Ecto neural progenitor cell (in vitro differentiated cells): ENCODE measurements around the gene RND1.

Experiments
- DNase-seq: peaks from one replicate; pipeline ENCODE4 v3.0.0-alpha.2; 2018; ENCODE audit warnings: low spot score

The RND1 gene

DNA sequence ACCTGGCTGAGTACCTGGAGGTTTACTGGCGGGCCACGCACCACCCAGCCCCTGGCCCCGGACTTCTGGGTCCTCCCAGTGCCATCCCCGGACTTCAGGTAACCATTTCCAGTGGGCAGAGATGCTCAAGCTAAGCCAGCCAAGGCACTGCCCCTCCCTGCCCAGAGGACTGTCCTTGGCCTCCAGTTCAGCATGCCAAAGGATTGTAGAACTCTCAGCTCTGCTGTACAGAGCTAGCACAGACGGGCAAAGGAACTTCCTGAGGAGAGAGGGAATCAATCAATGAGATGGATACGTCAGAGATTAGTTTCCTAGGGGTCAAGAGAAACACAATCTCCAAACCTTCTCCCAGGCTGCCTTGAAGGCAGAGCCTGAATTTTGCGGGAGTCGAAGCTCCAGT, 38.6 kb downstream of the RND1 start:
- DNase-seq: no peak

GRCh38 chr12:48826209-48826855, 39.3 kb downstream of the RND1 start:
- no peak for DNase-seq

GRCh38 chr12:48824905-48825304, 40.8 kb downstream of the RND1 start:
- no peak for DNase-seq

DNA sequence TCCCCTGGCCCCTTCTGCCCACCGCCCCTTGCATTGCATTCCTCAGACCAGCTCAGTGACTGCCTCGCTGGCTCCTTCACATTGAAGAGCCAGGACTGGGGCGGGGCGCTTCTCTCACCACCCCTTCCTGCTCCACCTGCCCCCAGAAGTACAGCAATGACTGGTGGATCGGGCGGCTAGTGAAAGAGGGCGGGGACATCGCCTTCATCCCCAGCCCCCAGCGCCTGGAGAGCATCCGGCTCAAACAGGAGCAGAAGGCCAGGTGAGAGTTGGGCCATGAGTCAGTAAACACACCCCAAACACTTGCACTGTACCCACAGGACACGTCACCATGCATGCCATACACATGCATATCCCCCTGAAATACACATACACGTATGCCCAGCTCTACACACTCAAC, 41.6 kb downstream of the RND1 start:
- no peak for DNase-seq

GRCh38 chr12:48823281-48823680, 42.4 kb downstream of the RND1 start:
- no peak for DNase-seq

GRCh38 chr12:48822711-48823110, 43.0 kb downstream of the RND1 start:
- DNase-seq: no peak

DNA sequence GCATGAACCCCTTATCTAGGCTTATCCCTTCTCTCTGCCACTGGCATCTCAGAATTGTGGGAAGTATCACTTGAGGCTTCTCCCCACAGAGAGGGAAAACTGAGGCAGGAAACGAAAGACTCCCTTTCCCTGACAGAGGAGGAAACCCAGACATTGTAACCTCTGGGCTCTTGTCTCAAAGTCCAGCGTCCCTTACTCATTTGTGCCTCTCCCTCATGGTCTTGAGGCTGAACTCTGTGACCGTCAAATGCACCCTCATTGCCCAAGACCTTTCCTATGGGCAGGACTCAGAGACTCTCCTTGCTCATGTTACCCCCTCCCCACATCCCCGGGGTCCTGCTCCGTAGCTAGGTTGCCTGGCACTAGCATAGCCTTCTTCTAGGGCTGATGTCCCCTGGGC, 43.5 kb downstream of the RND1 start:
- no peak for DNase-seq

DNA sequence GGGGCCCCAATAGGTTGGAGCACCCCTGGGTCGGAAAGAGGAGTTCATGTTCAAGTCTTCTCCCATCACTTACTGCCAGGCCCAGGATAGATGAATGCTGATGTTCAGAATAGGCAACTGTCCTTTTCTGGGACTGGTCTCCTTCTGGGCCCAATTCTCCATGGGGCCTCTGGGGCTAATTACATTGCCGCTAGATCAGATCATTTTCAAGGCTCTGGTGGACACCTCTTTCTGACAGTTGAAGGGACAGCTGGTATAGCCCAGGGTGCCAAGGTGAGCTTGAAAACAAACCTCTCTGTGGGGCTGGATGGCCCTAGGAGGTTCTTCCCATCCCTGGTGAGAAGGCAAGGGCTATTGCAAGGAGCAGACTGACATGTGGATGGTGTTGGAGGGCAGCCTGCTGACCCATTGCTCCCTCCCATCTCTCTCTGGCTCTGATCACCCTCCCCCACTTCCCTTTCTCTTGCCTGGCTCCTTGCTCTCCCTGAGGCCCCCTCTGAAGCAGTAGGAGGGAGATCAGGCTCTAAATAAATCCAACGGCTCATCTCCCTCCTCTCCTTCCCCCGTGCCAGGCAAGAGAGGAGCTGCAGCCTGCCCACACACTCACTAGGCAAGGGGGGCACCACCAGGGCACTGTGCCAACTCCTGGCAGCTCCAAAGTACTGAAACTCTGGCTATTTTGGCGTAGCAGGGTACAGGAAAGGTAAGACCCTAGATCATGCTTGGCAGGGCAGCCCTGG, 45.5 kb downstream of the RND1 start:
- no peak for DNase-seq

DNA sequence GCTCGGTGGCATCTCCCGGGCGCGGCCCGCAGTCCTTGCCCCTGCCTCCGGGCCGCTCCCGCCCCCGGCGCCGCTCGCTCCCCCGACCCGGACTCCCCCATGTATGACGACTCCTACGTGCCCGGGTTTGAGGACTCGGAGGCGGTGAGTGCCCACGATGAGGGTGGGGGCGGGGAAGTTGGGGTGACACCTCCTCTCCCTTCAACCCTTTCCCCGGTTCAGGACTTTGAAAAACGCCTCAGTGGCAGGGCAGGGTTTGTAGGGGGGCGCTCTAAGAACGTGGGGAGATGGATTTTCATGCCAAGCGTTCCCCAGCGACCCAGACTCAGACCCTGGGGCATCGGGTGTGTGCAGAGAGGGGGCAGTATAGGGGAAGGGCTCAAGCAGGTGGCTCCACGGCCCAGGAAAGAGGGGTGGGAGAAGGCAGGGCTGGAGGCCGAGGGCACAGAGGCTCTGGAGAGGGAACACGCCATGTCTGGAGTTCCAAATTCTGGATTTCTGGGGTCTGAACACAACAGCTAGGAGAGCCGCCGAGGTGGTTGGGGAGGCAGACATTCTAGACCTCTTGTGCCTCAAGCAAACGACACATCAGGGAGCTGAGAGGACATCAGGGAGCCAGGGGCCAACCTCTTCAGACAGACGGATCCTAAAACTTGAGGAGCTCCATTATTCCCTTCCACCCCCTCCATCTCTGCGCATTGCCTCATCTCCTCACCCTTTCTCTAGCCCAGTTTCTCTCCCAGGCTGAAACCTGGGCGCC, 46.7 kb downstream of the RND1 start:
- no peak for DNase-seq

- peak; percentile 94 for DNase-seq
These were observed 47.5 kb downstream of the RND1 start, which contains the start of gene CACNB3 for GRCh38 chr12:48817873-48818830. TSS of gene CACNB3 (plus strand) at chr12:48818496. CDS start at chr12:48818930, 434 bp downstream.

- DNase-seq: no peak
These were observed 49.4 kb downstream of the RND1 start for GRCh38 chr12:48816143-48816854.

DNA sequence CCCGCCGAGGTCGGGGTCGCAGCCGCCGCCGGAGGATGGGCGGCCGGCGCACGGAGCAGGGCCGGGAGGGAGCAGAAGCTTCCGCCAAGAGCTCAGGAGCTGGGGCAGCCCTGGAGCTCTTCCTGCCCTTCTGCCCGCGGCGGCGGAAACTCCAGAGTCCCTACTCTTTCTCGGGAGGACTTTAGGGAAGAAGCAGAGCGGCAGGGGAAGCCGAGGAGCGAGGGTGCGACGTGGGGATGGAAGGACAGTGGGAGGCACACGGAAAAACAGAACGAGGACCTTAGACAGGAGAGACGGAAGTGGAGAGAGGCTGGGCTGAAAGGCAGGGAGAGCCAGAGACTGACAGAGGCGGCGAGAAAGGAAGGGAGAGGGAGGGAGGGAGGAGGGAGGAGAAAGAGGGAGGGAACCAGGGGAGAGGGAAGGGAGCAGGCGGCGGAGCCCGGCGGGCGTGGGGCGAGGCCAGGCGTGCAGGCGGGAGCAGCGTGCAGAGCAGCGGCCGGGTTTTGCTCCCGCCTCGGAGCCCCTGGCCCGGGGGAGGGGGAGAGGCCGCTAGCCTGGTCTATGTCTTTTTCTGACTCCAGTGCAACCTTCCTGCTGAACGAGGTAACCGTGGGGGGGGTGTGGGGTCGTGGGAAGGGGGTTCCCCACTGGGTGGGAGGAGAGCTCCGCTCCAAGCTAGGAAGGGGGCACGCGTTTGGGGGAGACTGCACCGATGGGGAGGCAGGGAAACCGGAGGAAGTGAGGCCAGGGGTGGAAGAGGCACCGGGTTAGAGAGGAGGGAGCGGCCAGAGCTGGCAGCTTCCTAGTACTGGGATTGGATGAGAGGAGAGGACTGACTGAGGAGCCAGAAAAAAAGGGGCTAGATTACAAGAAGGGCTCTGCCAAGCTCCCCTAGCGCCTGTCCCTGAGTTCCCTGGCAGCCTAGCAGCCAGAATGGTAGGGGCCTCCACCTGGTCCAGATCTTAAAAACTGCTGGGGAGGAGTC, 50.3 kb downstream of the RND1 start:
- DNase-seq: peak; percentile 90

DNA sequence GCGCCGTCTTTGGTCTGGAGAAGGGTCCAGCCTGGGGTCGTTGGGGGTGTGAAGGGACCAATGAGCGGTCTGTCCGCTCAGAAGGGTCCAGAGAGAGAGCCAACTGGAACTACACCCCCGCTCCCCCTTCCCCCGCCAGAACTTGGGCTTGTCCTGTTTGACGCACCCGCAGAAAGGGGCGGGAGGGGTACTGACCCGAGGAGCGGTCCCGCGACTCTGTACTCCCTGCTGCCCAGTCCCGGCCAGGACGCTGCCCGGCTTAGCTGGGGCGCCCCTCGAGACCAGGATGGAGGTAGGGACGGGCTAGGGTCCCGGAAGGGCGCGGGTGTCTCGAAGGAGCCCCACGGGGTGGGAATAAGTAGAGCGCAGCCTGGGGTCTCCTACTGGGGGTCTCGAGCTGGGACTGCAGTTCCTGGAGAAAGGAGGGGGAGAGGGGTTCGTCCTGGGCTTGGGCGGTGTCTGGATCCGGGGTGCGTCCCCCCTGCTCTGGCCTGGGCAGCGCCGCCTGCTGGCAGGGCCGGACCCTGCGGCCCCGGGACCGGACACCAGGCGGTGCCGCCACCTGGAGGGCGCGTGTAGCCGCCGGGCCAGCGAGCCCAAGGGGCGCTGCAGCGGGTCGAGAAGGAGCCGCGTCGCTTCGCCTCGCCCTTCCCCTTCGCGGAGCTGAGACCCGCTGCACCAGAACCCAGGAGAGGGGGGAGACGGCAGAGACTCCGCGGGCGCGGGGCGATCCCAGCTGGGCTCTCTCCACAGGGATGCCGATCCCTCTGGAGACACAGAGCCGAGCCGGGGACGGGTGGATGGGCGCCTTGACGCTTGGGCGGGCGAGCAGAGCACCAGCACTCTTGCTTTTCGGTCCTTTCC, 51.2 kb downstream of the RND1 start:
- peak; percentile 93 for DNase-seq

GRCh38 chr12:48813465-48814261, 52.0 kb downstream of the RND1 start:
- DNase-seq: peak; percentile 72

- no peak for DNase-seq
These were observed 53.3 kb downstream of the RND1 start for GRCh38 chr12:48812389-48812788.

GRCh38 chr12:48811437-48812090, 54.1 kb downstream of the RND1 start:
- DNase-seq: no peak

- DNase-seq: no peak
These were observed 54.7 kb downstream of the RND1 start for GRCh38 chr12:48810903-48811431.
